ENCODE results near the gene GOLPH3. TPM values are rescaled to one million over a fixed set of nuclear protein-coding genes. Genes with fewer than 3 reads are reported as not detected.
"Not testable (repeated sequence)": the region's sequence is repeated elsewhere in the genome, so short reads cannot be mapped to it uniquely, and the experiment has no call there.

Gene GOLPH3
- polyA plus RNA-seq, 2 donors: 31.9 to 34.9 TPM

- peaks cover 3 to 35% of the 10 kb centered on the region in 2 donors for H3K36me3 ChIP-seq (ENCODE audit: control insufficient read depth in 2 of 2, insufficient read depth in 2 of 2, low read length in 1 of 2)
- no peaks in the 10 kb centered on the region for H3K9me3 ChIP-seq (ENCODE audit: control insufficient read depth in 2 of 2, insufficient read depth in 1 of 2, low read depth in 1 of 2, low read length in 1 of 2)
- H3K27me3 ChIP-seq (ENCODE audit: control insufficient read depth in 1 of 2, insufficient read depth in 2 of 2, low read length in 2 of 2): no peaks in the 10 kb centered on the region
- no peak overlapping the region for H3K27ac ChIP-seq (ENCODE audit: low read depth in 2 of 2, low read length in 1 of 2)
- no peak overlapping the region for H3K4me3 ChIP-seq (ENCODE audit: low read depth in 1 of 2, low read length in 2 of 2)
- no peaks in the 10 kb centered on the region for H3K4me1 ChIP-seq (ENCODE audit: control insufficient read depth in 2 of 2, insufficient read depth in 2 of 2, low read length in 1 of 2)
- 91 to 94% methylated on average over 24 of the region's 24 CpGs for WGBS, 2 donors
Observed at GRCh38 chr5:32087086-32088082, 86.7 kb downstream of the GOLPH3 start.

- Histone ChIP-seq H3K4me1 (ENCODE audit: control insufficient read depth in 2 of 2, insufficient read depth in 2 of 2, low read length in 1 of 2) (no peaks in the 10 kb centered on the region), H3K9me3 (ENCODE audit: control insufficient read depth in 2 of 2, insufficient read depth in 1 of 2, low read depth in 1 of 2, low read length in 1 of 2) (no peaks in the 10 kb centered on the region), H3K4me3 (ENCODE audit: low read depth in 1 of 2, low read length in 2 of 2) (no peak overlapping the region), H3K36me3 (ENCODE audit: control insufficient read depth in 2 of 2, insufficient read depth in 2 of 2, low read length in 1 of 2) (peaks cover 0 to 19% of the 10 kb centered on the region in 2 donors), H3K27me3 (ENCODE audit: control insufficient read depth in 1 of 2, insufficient read depth in 2 of 2, low read length in 2 of 2) (no peaks in the 10 kb centered on the region), H3K27ac (ENCODE audit: low read depth in 2 of 2, low read length in 1 of 2) (no peak overlapping the region)
- WGBS, 2 donors: 78 to 87% methylated on average over 10 of the region's 10 CpGs
Observed at GRCh38 chr5:32083981-32084430, 90.1 kb downstream of the GOLPH3 start.

GRCh38 chr5:32082701-32083100 lies 91.4 kb downstream of the GOLPH3 start:
- H3K36me3 ChIP-seq (ENCODE audit: control insufficient read depth in 2 of 2, insufficient read depth in 2 of 2, low read length in 1 of 2): peaks cover 0 to 11% of the 10 kb centered on the region in 2 donors
- no peak overlapping the region for H3K27ac ChIP-seq (ENCODE audit: low read depth in 2 of 2, low read length in 1 of 2)
- no peak overlapping the region for H3K4me3 ChIP-seq (ENCODE audit: low read depth in 1 of 2, low read length in 2 of 2)
- H3K4me1 ChIP-seq (ENCODE audit: control insufficient read depth in 2 of 2, insufficient read depth in 2 of 2, low read length in 1 of 2): no peaks in the 10 kb centered on the region
- no peaks in the 10 kb centered on the region for H3K9me3 ChIP-seq (ENCODE audit: control insufficient read depth in 2 of 2, insufficient read depth in 1 of 2, low read depth in 1 of 2, low read length in 1 of 2)
- 73 to 80% methylated on average over 4 of the region's 4 CpGs for WGBS, 2 donors
- H3K27me3 ChIP-seq (ENCODE audit: control insufficient read depth in 1 of 2, insufficient read depth in 2 of 2, low read length in 2 of 2): no peaks in the 10 kb centered on the region

GRCh38 chr5:32080565-32080964 lies 93.6 kb downstream of the GOLPH3 start:
- H3K36me3 ChIP-seq (ENCODE audit: control insufficient read depth in 2 of 2, insufficient read depth in 2 of 2, low read length in 1 of 2); H3K27me3 ChIP-seq (ENCODE audit: control insufficient read depth in 1 of 2, insufficient read depth in 2 of 2, low read length in 2 of 2): not testable (repeated sequence)
- WGBS, 2 donors: 89 to 97% methylated on average over 1 of the region's 1 CpG

GRCh38 chr5:32078855-32079254 lies 95.3 kb downstream of the GOLPH3 start:
- not testable (repeated sequence) for H3K4me1 ChIP-seq (ENCODE audit: control insufficient read depth in 2 of 2, insufficient read depth in 2 of 2, low read length in 1 of 2)

More at GRCh38 chr5:32080565-32080964, 93.6 kb downstream of the GOLPH3 start:
- not testable (repeated sequence) for H3K27ac ChIP-seq (ENCODE audit: low read depth in 2 of 2, low read length in 1 of 2); H3K4me3 ChIP-seq (ENCODE audit: low read depth in 1 of 2, low read length in 2 of 2); H3K9me3 ChIP-seq (ENCODE audit: control insufficient read depth in 2 of 2, insufficient read depth in 1 of 2, low read depth in 1 of 2, low read length in 1 of 2); H3K4me1 ChIP-seq (ENCODE audit: control insufficient read depth in 2 of 2, insufficient read depth in 2 of 2, low read length in 1 of 2)

GRCh38 chr5:32076699-32077695 lies 97.1 kb downstream of the GOLPH3 start:
- Histone ChIP-seq H3K27me3 (ENCODE audit: control insufficient read depth in 1 of 2, insufficient read depth in 2 of 2, low read length in 2 of 2) (no peaks in the 10 kb centered on the region), H3K4me1 (ENCODE audit: control insufficient read depth in 2 of 2, insufficient read depth in 2 of 2, low read length in 1 of 2) (no peaks in the 10 kb centered on the region), H3K36me3 (ENCODE audit: control insufficient read depth in 2 of 2, insufficient read depth in 2 of 2, low read length in 1 of 2) (peaks cover 9 to 16% of the 10 kb centered on the region in 2 donors), H3K4me3 (ENCODE audit: low read depth in 1 of 2, low read length in 2 of 2) (no peak overlapping the region), H3K27ac (ENCODE audit: low read depth in 2 of 2, low read length in 1 of 2) (no peak overlapping the region), H3K9me3 (ENCODE audit: control insufficient read depth in 2 of 2, insufficient read depth in 1 of 2, low read depth in 1 of 2, low read length in 1 of 2) (no peaks in the 10 kb centered on the region)
- WGBS, 2 donors: 44 to 48% methylated on average over 4 of the region's 4 CpGs

More at GRCh38 chr5:32078855-32079254, 95.3 kb downstream of the GOLPH3 start:
- not testable (repeated sequence) for H3K9me3 ChIP-seq (ENCODE audit: control insufficient read depth in 2 of 2, insufficient read depth in 1 of 2, low read depth in 1 of 2, low read length in 1 of 2); H3K4me3 ChIP-seq (ENCODE audit: low read depth in 1 of 2, low read length in 2 of 2); H3K27me3 ChIP-seq (ENCODE audit: control insufficient read depth in 1 of 2, insufficient read depth in 2 of 2, low read length in 2 of 2); H3K27ac ChIP-seq (ENCODE audit: low read depth in 2 of 2, low read length in 1 of 2)
- peaks cover 7 to 12% of the 10 kb centered on the region in 2 donors for H3K36me3 ChIP-seq (ENCODE audit: control insufficient read depth in 2 of 2, insufficient read depth in 2 of 2, low read length in 1 of 2)
- WGBS, 2 donors: 86 to 90% methylated on average over 6 of the region's 6 CpGs

Other genes starting within 250 kb of the GOLPH3 start
- gene MTMR12, start 138.6 kb upstream of the GOLPH3 start, polyA plus RNA-seq: 1 to 10 TPM; 5.2 to 8.2 TPM